Myocyte (in vitro differentiated cells): Measurements from ENCODE around the gene SAMD11. TPM values are rescaled to one million over a fixed set of nuclear protein-coding genes. Genes with fewer than 3 reads are reported as not detected.
A peak's percentile ranks its signal among the peaks of the same experiment; 100 is the strongest.

Source experiments
- DNase-seq: peaks from one replicate; pipeline ENCODE4 v3.0.0-alpha.2; 2012; ENCODE audit warnings: low read depth
- total RNA-seq: library from RNA; depleted of rRNA; stranded (reverse); fragments of >200 nt; gene quantifications from 2 replicates; pipeline ENCODE4 v1.2.3, GENCODE V29; 2014

SAMD11 gene
- total RNA-seq, 1 donor from 2014 or later: 0.86 TPM

- DNase-seq: no peak
Measured at GRCh38 chr1:931380-932172, 7.9 kb downstream of the SAMD11 start.

GRCh38 chr1:932173-932510, 8.4 kb downstream of the SAMD11 start:
- no peak for DNase-seq

DNA sequence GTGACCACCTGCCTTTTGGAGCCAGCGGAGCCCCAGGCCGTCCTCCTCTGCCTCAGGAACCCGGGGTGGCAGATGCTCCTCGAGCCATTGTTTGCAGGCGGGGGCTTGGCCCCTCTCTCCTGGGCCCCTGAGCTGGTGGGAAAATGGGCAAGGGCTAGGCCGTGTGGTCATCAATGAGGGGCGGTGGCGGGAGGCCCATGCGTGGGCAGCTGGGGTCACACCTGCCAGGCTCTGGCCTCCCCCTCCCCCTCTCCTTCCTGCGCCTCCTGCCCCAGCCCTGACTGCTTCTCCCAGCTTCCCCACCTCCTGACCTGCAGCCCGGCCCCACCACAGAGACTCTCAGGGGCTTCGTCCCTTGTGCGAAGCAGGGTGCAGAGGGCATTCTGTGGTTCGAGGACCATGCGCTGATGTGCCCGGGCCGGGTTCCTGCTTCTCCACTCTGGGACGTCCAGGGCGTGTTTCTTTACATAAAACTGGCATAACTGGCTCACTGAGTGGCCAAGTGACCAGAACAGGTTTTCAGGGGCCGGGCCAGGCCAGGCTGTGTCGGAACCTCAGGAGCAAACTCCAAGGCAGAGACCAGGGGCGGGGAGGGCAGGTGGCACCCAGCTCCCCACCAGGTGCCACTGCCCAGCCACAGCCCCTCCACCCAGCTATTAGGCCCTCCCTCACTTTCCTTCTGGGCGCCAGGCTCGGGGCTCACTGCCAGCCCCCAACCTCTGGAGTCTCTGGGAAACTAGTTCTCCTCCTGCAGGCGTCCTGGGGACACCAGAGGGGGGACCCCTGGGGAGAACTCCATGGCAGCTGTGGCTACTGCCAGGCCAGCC, 9.3 kb downstream of the SAMD11 start:
- DNase-seq: no peak

GRCh38 chr1:933603-933940, 9.8 kb downstream of the SAMD11 start:
- no peak for DNase-seq

- DNase-seq: no peak
Measured at GRCh38 chr1:934991-935750, 11.4 kb downstream of the SAMD11 start.

DNA sequence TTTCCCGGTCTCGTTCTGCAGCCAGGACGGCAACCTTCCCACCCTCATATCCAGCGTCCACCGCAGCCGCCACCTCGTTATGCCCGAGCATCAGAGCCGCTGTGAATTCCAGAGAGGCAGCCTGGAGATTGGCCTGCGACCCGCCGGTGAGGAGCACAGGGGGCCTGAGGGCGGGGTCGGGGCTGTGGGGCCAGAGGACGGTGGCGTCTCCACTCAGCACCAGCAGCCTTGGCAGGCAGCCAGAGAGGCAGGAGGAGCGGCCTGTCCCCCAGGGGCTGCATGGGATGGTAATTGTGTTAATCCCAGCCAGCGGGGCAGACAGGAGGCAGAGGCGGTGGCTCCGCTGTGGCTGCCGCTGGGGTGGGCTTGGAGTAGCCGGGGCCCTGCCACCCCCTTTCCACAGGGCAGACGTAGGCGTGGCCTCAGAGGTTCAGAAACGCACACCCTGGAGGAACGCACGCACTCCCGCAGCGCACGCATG, 12.1 kb downstream of the SAMD11 start:
- no peak for DNase-seq

GRCh38 chr1:936348-937264, 12.9 kb downstream of the SAMD11 start:
- DNase-seq: no peak

- DNase-seq: no peak
Measured at GRCh38 chr1:937521-937920, 13.8 kb downstream of the SAMD11 start.

- DNase-seq: peak; percentile 34
Measured at GRCh38 chr1:938088-938683, 14.5 kb downstream of the SAMD11 start.

DNA sequence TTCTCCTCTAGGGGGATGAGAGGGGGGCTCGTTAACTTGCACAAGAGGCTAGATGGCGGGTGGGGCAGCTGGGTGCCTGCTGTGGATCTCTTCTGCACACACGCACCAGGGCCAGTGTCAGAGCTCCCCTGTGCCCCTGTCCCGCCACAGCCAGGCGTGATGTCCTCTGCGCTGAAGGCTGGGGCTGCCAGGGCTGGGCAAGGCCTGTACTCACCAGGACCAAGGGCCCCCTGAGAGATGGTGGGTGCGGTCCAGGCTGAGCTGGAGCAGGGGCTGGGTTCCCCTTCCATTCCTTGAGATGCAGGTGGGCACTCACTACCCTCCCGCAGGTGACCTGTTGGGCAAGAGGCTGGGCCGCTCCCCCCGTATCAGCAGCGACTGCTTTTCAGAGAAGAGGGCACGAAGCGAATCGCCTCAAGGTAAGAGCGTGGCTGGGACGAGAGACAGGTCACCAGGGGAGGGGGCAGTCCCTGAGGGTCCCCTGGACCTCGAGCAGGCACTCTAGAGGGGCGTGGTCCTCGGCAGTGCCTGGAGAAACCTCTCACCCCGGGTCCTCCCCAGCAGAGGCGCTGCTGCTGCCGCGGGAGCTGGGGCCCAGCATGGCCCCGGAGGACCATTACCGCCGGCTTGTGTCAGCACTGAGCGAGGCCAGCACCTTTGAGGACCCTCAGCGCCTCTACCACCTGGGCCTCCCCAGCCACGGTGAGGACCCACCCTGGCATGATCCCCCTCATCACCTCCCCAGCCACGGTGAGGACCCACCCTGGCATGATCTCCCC, 15.2 kb downstream of the SAMD11 start:
- no peak for DNase-seq

- DNase-seq: no peak
Measured at GRCh38 chr1:939511-940106, 15.9 kb downstream of the SAMD11 start.

- DNase-seq: peak; percentile 61
Measured at GRCh38 chr1:940107-941014, 16.6 kb downstream of the SAMD11 start.

- DNase-seq: no peak
Measured at GRCh38 chr1:941015-941587, 17.4 kb downstream of the SAMD11 start.

DNA sequence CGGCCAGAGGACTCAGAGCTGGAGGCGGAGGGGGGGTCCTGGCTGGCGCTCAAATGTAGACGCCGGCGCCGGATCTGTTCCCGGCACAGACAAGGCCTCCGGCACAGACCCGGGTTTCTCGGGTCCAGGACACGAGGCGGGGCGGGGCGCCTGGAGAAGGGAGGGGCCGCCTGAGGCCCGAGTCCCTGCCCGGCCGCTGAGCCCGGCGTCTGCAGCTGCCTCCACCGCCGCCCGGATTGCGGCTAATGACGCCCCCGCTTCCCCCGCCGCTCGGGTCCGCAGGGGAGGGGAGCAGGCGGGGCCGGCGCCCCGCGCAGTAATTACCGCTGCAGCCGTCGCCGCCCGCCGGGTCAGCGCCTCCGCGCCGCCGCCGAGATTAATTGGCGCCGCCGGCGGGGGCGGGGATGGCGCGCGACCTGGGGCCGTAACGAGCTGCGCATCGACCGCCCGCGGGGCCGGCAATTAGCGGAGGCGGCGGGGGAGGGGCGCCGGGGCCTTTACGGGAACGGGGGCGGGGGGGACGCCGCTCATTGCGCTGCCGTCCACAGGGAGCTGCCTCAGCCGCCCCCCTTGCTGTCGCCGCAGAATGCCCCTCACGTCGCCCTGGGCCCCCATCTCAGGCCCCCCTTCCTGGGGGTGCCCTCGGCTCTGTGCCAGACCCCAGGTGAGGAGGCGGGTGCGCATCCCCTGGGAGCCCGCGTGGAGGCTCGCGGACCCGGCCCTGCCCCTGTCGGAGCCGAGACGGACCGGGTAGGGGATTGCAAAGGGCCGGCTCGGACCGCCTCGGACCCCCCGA, 18.1 kb downstream of the SAMD11 start:
- DNase-seq: peak; percentile 74

GRCh38 chr1:942411-942821, 18.7 kb downstream of the SAMD11 start:
- DNase-seq: no peak

GRCh38 chr1:942864-943533, 19.3 kb downstream of the SAMD11 start:
- no peak for DNase-seq
